ENCODE measurements around the gene SLC25A25.

GRCh38 chr9:128120741-128121465, 52.9 kb downstream of the SLC25A25 start:
- TF ChIP-seq, protein P1, sequence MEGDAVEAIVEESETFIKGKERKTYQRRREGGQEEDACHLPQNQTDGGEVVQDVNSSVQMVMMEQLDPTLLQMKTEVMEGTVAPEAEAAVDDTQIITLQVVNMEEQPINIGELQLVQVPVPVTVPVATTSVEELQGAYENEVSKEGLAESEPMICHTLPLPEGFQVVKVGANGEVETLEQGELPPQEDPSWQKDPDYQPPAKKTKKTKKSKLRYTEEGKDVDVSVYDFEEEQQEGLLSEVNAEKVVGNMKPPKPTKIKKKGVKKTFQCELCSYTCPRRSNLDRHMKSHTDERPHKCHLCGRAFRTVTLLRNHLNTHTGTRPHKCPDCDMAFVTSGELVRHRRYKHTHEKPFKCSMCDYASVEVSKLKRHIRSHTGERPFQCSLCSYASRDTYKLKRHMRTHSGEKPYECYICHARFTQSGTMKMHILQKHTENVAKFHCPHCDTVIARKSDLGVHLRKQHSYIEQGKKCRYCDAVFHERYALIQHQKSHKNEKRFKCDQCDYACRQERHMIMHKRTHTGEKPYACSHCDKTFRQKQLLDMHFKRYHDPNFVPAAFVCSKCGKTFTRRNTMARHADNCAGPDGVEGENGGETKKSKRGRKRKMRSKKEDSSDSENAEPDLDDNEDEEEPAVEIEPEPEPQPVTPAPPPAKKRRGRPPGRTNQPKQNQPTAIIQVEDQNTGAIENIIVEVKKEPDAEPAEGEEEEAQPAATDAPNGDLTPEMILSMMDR (IDR thresholded peaks at IDR 0.05): no peak
- no peak for TF ChIP-seq POLR2A (IDR thresholded peaks at IDR 0.05)

Measured in esophagus squamous epithelium (tissue), 4 donors.